HFFc6 (cell line): ENCODE results near the gene TAF10. TPM values are rescaled to one million over a fixed set of nuclear protein-coding genes. Genes with fewer than 3 reads are reported as not detected.

Experiments used
- DNase-seq: peaks from one replicate; pipeline ENCODE4 v3.0.0-alpha.2; 2018
- H3K27ac Mint-ChIP-seq: 2 replicates; pipeline ENCODE4 v1.8.0; 2020; ENCODE audit warnings: mild to moderate bottlenecking, mixed read lengths
- H3K27me3 Mint-ChIP-seq: 2 replicates; pipeline ENCODE4 v1.8.0; 2021; ENCODE audit warnings: mild to moderate bottlenecking, moderate library complexity, mixed read lengths; ENCODE audit not compliant: insufficient read depth
- H3K36me3 Mint-ChIP-seq: 2 replicates; pipeline ENCODE4 v1.8.0; 2021; ENCODE audit warnings: low read depth, mixed read lengths
- H3K4me1 Mint-ChIP-seq: 2 replicates; pipeline ENCODE4 v1.8.0; 2020; ENCODE audit warnings: low read depth, mixed read lengths
- H3K4me3 Mint-ChIP-seq: 2 replicates; pipeline ENCODE4 v1.8.0; 2020; ENCODE audit warnings: mild to moderate bottlenecking, moderate library complexity, mixed read lengths
- H3K9me3 Mint-ChIP-seq: 2 replicates; pipeline ENCODE4 v1.8.0; 2020; ENCODE audit warnings: mild to moderate bottlenecking, mixed read lengths
- total RNA-seq, 6 experiments: library from RNA; stranded (reverse); fragmentation: NEBNext Ultra II Directional; extraction: Animal tissue kit (Norgen Biotek cat#: 25700); gene quantifications; 2 replicates in 1 of 6; 3 replicates in 5 of 6; pipeline ENCODE4 v1.2.3, GENCODE V29; 2021
- TF ChIP-seq, protein P1 (sequence below): fragments of 200-600 bp; sonication (generic); IDR thresholded peaks from 2 replicates; pipeline ENCODE4 v1.5.0; 2021; ENCODE audit warnings: antibody characterized with exemption, mild to moderate bottlenecking

Gene TAF10
- total RNA-seq, 6 experiments from 2014 or later = 148 to 205 (median 192) TPM

DNA sequence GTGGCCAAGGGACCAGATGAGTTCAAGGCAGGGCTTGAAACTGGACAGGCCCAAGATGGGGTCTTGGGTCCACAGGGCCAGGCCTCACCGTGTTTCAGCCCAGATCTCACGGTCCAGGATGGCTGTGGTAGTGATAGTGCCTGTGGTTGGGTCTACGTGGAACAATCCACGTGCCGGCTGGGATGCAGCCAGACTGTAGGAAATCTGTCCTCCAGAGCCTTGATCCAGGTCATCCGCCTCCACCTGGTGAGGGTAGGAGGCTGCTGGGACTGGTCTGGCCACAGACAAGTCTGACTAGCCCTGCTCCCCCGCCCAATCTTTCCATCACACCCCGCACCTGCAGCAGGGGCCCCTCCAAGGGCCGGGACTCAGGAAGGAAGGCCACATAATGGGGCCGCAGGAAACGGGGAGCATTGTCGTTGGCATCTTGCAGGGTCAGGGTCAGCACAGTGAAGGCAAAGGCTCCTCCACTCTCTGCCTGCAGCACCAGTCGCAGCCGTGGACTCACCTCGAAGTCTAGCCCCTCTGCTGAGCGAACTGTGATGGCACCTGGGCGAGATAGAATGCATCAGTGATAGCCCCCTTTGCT, 13.9 kb upstream of the TAF10 start:
- Mint-ChIP-seq H3K36me3 (no peaks in the 10 kb centered on the region), H3K4me1 (no peaks in the 10 kb centered on the region), H3K9me3 (no peaks in the 10 kb centered on the region), H3K27ac (no peak overlapping the region), H3K27me3 (no peaks in the 10 kb centered on the region; the same call in 1 of the 2 replicates), H3K4me3 (no peak overlapping the region)
- TF ChIP-seq, protein P1, sequence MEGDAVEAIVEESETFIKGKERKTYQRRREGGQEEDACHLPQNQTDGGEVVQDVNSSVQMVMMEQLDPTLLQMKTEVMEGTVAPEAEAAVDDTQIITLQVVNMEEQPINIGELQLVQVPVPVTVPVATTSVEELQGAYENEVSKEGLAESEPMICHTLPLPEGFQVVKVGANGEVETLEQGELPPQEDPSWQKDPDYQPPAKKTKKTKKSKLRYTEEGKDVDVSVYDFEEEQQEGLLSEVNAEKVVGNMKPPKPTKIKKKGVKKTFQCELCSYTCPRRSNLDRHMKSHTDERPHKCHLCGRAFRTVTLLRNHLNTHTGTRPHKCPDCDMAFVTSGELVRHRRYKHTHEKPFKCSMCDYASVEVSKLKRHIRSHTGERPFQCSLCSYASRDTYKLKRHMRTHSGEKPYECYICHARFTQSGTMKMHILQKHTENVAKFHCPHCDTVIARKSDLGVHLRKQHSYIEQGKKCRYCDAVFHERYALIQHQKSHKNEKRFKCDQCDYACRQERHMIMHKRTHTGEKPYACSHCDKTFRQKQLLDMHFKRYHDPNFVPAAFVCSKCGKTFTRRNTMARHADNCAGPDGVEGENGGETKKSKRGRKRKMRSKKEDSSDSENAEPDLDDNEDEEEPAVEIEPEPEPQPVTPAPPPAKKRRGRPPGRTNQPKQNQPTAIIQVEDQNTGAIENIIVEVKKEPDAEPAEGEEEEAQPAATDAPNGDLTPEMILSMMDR = no peak
- DNase-seq = no peak

GRCh38 chr11:6625156-6625831, 13.3 kb upstream of the TAF10 start:
- no peaks in the 10 kb centered on the region; the same call in 1 of the 2 replicates for H3K27me3 Mint-ChIP-seq
- no peak overlapping the region for H3K27ac Mint-ChIP-seq
- no peaks in the 10 kb centered on the region for H3K36me3 Mint-ChIP-seq
- TF ChIP-seq, protein P1 = no peak
- no peak for DNase-seq
- H3K4me1 Mint-ChIP-seq = no peaks in the 10 kb centered on the region
- H3K4me3 Mint-ChIP-seq = no peak overlapping the region
- no peaks in the 10 kb centered on the region for H3K9me3 Mint-ChIP-seq

DNA sequence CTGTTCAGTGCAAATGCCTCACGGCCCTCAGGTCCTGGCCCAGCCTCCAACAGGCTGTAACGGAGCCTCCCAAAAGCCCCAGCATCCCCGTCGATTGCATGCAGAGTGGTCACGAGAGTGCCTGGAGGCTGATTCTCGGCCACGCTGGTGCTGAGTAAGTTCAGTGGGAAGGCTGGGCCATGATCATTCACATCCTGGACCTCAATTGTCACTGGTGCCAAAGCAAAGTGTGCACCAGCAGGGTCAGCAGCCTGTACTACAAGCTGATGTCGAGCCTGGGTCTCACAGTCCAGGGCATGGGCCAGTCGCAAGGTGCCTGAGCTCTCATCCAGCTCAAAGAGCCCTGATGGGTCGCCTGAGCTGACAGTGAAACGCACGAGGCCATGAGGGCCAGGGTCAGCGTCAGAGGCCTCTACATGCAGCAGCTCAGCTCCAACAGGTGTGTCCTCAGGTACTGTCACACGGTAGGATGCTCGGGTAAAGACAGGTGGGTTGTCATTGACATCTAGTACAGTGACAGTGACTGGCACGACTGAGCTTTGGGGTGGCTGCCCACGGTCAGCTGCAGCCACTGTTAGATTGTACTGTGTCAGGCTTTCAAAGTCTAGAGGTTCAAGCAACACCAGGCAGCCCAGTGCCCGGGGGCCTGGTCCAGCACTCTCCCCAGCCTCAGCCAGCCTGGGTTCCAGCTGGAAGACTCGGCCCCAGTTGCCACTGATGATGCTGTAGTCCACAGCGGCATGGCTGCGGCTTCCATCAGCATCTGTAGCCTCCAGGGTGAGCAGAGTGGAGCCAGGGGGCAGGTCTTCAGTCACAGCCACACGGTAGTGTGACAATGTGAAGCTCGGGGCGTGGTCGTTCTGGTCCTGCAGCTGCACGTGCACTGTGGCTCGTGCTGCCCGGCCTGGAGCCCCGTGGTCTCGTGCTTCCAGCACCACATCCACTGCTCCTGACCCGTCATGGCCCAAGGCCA, 11.7 kb upstream of the TAF10 start:
- H3K4me1 Mint-ChIP-seq = no peaks in the 10 kb centered on the region
- no peaks in the 10 kb centered on the region for H3K36me3 Mint-ChIP-seq
- no peaks in the 10 kb centered on the region; the same call in 1 of the 2 replicates for H3K27me3 Mint-ChIP-seq
- DNase-seq = no peak
- H3K9me3 Mint-ChIP-seq = no peaks in the 10 kb centered on the region
- no peak overlapping the region for H3K27ac Mint-ChIP-seq
- H3K4me3 Mint-ChIP-seq = no peak overlapping the region
- TF ChIP-seq, protein P1 = no peak

GRCh38 chr11:6622261-6623171, 10.5 kb upstream of the TAF10 start:
- Mint-ChIP-seq H3K27ac (no peak overlapping the region), H3K36me3 (no peaks in the 10 kb centered on the region), H3K27me3 (no peaks in the 10 kb centered on the region; the same call in 1 of the 2 replicates), H3K9me3 (no peaks in the 10 kb centered on the region), H3K4me3 (no peak overlapping the region), H3K4me1 (no peaks in the 10 kb centered on the region)
- TF ChIP-seq, protein P1 = no peak
- no peak for DNase-seq
